ENCODE results near the gene PELI2.

PELI2 gene

DNA sequence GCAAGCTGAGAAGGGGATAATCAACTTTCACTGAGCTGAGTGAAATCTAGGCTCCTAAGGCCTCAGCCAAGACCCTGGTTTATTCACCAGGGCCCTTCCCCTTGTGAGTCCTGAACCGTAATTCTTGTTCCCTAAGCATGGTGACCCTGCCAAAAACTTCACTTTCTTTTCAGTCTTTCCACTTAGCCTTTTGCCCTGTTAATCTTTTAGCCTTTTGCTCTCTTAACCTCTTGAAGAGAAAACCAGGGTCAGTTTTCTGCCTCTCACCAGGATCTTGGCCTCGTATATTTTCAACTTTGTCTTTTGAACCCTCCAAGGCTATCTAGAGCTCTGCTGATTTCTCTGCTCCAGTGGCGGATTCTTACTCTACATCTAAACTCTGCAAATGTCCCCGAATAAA is 191.0 kb downstream of the PELI2 start:
- Histone ChIP-seq H3K79me2 (ENCODE audit: low read length) (no peaks in the 10 kb centered on the region), H2AFZ (ENCODE audit: low read length) (no peak overlapping the region), H3K4me3 (ENCODE audit: low read length) (no peak overlapping the region), H3K9me3 (replicated peaks; ENCODE audit: insufficient read depth, low read length) (no peaks in the 10 kb centered on the region), H3K36me3 (replicated peaks; ENCODE audit: insufficient read depth, low read length) (no peaks in the 10 kb centered on the region), H3K4me1 (ENCODE audit: low read length) (no peaks in the 10 kb centered on the region), H4K20me1 (ENCODE audit: insufficient read depth, low read length) (no peaks in the 10 kb centered on the region), H3K9me2 (replicated peaks; ENCODE audit: insufficient read depth, low read length) (no peaks in the 10 kb centered on the region), H3F3A (ENCODE audit: insufficient read depth, low read length) (no peaks in the 10 kb centered on the region), H3K27ac (ENCODE audit: low read length) (no peak overlapping the region), H3K9ac (ENCODE audit: low read length) (no peak overlapping the region), H3K27me3 (replicated peaks; ENCODE audit: insufficient read depth, low read length) (no peaks in the 10 kb centered on the region), H3K4me2 (ENCODE audit: low read depth, low read length) (no peak overlapping the region)
- no peak for DNase-seq
- TF ChIP-seq EZH2phosphoT487 (IDR thresholded peaks at IDR 0.05; ENCODE audit: low read length) = no peak
- TF ChIP-seq, protein P1, sequence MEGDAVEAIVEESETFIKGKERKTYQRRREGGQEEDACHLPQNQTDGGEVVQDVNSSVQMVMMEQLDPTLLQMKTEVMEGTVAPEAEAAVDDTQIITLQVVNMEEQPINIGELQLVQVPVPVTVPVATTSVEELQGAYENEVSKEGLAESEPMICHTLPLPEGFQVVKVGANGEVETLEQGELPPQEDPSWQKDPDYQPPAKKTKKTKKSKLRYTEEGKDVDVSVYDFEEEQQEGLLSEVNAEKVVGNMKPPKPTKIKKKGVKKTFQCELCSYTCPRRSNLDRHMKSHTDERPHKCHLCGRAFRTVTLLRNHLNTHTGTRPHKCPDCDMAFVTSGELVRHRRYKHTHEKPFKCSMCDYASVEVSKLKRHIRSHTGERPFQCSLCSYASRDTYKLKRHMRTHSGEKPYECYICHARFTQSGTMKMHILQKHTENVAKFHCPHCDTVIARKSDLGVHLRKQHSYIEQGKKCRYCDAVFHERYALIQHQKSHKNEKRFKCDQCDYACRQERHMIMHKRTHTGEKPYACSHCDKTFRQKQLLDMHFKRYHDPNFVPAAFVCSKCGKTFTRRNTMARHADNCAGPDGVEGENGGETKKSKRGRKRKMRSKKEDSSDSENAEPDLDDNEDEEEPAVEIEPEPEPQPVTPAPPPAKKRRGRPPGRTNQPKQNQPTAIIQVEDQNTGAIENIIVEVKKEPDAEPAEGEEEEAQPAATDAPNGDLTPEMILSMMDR (IDR thresholded peaks at IDR 0.05; ENCODE audit: low read length) = no peak
- TF ChIP-seq EZH2 (optimal IDR thresholded peaks at IDR 0.05; ENCODE audit: low read depth, low read length) = no peak

DNA sequence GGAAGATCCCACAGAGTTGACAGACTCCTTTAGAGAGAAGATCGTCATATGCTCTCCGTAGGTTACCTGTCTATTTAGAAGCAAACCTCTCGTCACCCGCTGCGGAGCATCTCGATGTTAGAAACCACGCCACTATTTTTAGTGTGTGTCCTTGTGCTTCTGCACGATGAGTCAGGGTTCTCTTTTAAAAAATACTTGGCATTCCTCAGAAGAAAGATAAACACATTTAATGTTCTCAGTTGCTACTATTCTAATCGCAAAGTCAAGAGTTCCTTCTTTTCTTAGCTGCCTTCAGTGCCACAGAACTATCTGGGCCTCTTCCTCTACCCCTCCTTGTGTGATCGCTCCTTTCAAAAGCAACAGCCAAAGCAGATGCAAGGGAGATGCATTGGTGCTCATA is 192.4 kb downstream of the PELI2 start:
- no peaks in the 10 kb centered on the region for H3K79me2 ChIP-seq (ENCODE audit: low read length)
- no peak overlapping the region for H3K4me3 ChIP-seq (ENCODE audit: low read length)
- no peaks in the 10 kb centered on the region for H3K9me3 ChIP-seq (replicated peaks; ENCODE audit: insufficient read depth, low read length)
- no peaks in the 10 kb centered on the region for H3K9me2 ChIP-seq (replicated peaks; ENCODE audit: insufficient read depth, low read length)
- no peak overlapping the region for H3K4me2 ChIP-seq (ENCODE audit: low read depth, low read length)
- no peak for DNase-seq
- H3K27me3 ChIP-seq (replicated peaks; ENCODE audit: insufficient read depth, low read length) = no peaks in the 10 kb centered on the region
- TF ChIP-seq EZH2phosphoT487 (IDR thresholded peaks at IDR 0.05; ENCODE audit: low read length) (no peak), EZH2 (optimal IDR thresholded peaks at IDR 0.05; ENCODE audit: low read depth, low read length) (no peak)
- TF ChIP-seq, protein P1 (IDR thresholded peaks at IDR 0.05; ENCODE audit: low read length) = no peak
- no peaks in the 10 kb centered on the region for H3K4me1 ChIP-seq (ENCODE audit: low read length)
- H3F3A ChIP-seq (ENCODE audit: insufficient read depth, low read length) = no peaks in the 10 kb centered on the region
- H4K20me1 ChIP-seq (ENCODE audit: insufficient read depth, low read length) = no peaks in the 10 kb centered on the region
- H3K9ac ChIP-seq (ENCODE audit: low read length) = no peak overlapping the region
- H2AFZ ChIP-seq (ENCODE audit: low read length) = no peak overlapping the region
- no peaks in the 10 kb centered on the region for H3K36me3 ChIP-seq (replicated peaks; ENCODE audit: insufficient read depth, low read length)
- no peak overlapping the region for H3K27ac ChIP-seq (ENCODE audit: low read length)

DNA sequence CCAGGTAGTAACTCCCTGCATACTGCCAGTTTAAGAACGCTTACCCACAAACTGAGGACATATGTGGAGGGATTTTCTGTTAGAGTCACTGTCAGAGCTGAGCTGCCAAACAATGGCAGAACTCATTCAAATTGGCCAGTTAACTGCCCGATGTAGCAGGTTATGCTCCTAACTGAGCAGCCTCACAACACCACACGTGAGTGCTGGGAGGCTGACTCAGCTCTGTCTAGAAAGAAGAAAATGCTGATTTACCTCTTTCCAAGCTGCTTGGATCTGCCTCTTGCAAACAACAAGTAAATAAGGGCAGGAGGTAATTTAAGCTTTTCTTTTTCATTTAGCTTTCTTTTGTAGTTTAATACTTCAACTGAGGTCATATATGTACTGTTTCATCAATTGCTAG is 195.6 kb downstream of the PELI2 start:
- Histone ChIP-seq H3F3A (ENCODE audit: insufficient read depth, low read length) (no peaks in the 10 kb centered on the region), H3K9me2 (replicated peaks; ENCODE audit: insufficient read depth, low read length) (no peaks in the 10 kb centered on the region), H3K27ac (ENCODE audit: low read length) (no peak overlapping the region), H4K20me1 (ENCODE audit: insufficient read depth, low read length) (no peaks in the 10 kb centered on the region), H3K36me3 (replicated peaks; ENCODE audit: insufficient read depth, low read length) (no peaks in the 10 kb centered on the region), H3K9me3 (replicated peaks; ENCODE audit: insufficient read depth, low read length) (no peaks in the 10 kb centered on the region), H3K9ac (ENCODE audit: low read length) (no peak overlapping the region), H3K27me3 (replicated peaks; ENCODE audit: insufficient read depth, low read length) (no peaks in the 10 kb centered on the region), H3K79me2 (ENCODE audit: low read length) (no peaks in the 10 kb centered on the region), H3K4me1 (ENCODE audit: low read length) (no peaks in the 10 kb centered on the region), H3K4me3 (ENCODE audit: low read length) (no peak overlapping the region), H2AFZ (ENCODE audit: low read length) (no peak overlapping the region), H3K4me2 (ENCODE audit: low read depth, low read length) (no peak overlapping the region)
- no peak for DNase-seq
- no peak for TF ChIP-seq EZH2phosphoT487 (IDR thresholded peaks at IDR 0.05; ENCODE audit: low read length)
- TF ChIP-seq EZH2 (optimal IDR thresholded peaks at IDR 0.05; ENCODE audit: low read depth, low read length) = no peak
- TF ChIP-seq, protein P1 (IDR thresholded peaks at IDR 0.05; ENCODE audit: low read length) = no peak
